CD4-positive, alpha-beta T cell (primary cell): ENCODE data around the gene SNTG2. TPM values are rescaled to one million over a fixed set of nuclear protein-coding genes. Genes with fewer than 3 reads are reported as not detected.
A peak's percentile ranks its signal among the peaks of the same experiment; 100 is the strongest.
"Not testable (repeated sequence)": the region's sequence is repeated elsewhere in the genome, so short reads cannot be mapped to it uniquely, and the experiment has no call there.

Experiments
- ATAC-seq: fragments of 200-7000 bp; cut with Tn5 transposase; one replicate; pipeline ENCODE4 v1.10.0; 2022; ENCODE audit warnings: mild to moderate bottlenecking; ENCODE audit not compliant: poor library complexity
- CTCF ChIA-PET: fragments of 350-600 bp; sonication (Branson Sonifier 250); formaldehyde crosslinking; loops from one replicate; lab custom pipeline; 2021; ENCODE audit warnings: antibody characterized with exemption, inconsistent platforms; lab: Charles Lee
- POLR2A ChIA-PET: fragments of 350-600 bp; sonication (Branson Sonifier 250); formaldehyde crosslinking; loops from one replicate; lab custom pipeline; 2021; ENCODE audit warnings: antibody characterized with exemption, inconsistent platforms; lab: Charles Lee
- DNase-seq, 14 experiments: peaks; one replicate each; pipeline ENCODE4 v3.0.0-alpha.2; 2013 to 2020; ENCODE audit warnings: mixed read lengths in 2 of 14
- H3K27ac ChIP-seq, 2 donors: one replicate each; pipeline versions ENCODE4 v1.5.1 to v1.7.0; 2013; ENCODE audit warnings: low read length in 2 of 2, low read depth in 1 of 2, mild to moderate bottlenecking in 1 of 2
- H3K27me3 ChIP-seq, 2 experiments: 1 replicate in 1 of 2; 2 replicates in 1 of 2; pipeline versions ENCODE4 v1.6.1 to v1.7.0; 2013; ENCODE audit warnings: low read length in 2 of 2, control low read depth in 1 of 2, mild to moderate bottlenecking in 1 of 2, moderate library complexity in 1 of 2; ENCODE audit not compliant: insufficient read depth in 2 of 2, control insufficient read depth in 1 of 2
- H3K36me3 ChIP-seq: one replicate; pipeline ENCODE4 v1.6.1; 2013; ENCODE audit warnings: low read length, control low read depth; ENCODE audit not compliant: insufficient read depth
- H3K4me1 ChIP-seq: one replicate; pipeline ENCODE4 v1.6.1; 2013; ENCODE audit warnings: low read length, control low read depth; ENCODE audit not compliant: insufficient read depth
- H3K4me3 ChIP-seq: one replicate; pipeline ENCODE4 v1.5.1; 2013; ENCODE audit warnings: mild to moderate bottlenecking, low read length, moderate library complexity
- H3K9me3 ChIP-seq, 2 experiments: 1 replicate in 1 of 2; 2 replicates in 1 of 2; pipeline versions ENCODE4 v1.6.1 to v1.7.0; 2013; ENCODE audit warnings: low read length in 2 of 2, mild to moderate bottlenecking in 2 of 2, control low read depth in 1 of 2, moderate library complexity in 1 of 2; ENCODE audit not compliant: control insufficient read depth in 1 of 2, insufficient read depth in 1 of 2
- H3K27ac Mint-ChIP-seq: one replicate; pipeline ENCODE4 v1.8.0; 2020; ENCODE audit warnings: mixed read lengths
- H3K27me3 Mint-ChIP-seq: one replicate; pipeline ENCODE4 v1.8.0; 2021; ENCODE audit warnings: mixed read lengths
- H3K36me3 Mint-ChIP-seq: one replicate; pipeline ENCODE4 v1.8.0; 2021; ENCODE audit warnings: low read depth, mixed read lengths
- H3K4me1 Mint-ChIP-seq: one replicate; pipeline ENCODE4 v1.8.0; 2021; ENCODE audit warnings: low read depth, mixed read lengths
- H3K4me3 Mint-ChIP-seq: one replicate; pipeline ENCODE4 v1.8.0; 2020; ENCODE audit warnings: mild to moderate bottlenecking, mixed read lengths
- H3K9me3 Mint-ChIP-seq: one replicate; pipeline ENCODE4 v1.8.0; 2020; ENCODE audit warnings: mixed read lengths
- CTCF ChIP-seq: fragments of 200-600 bp; IDR thresholded peaks from one replicate; pipeline ENCODE4 v1.8.0; 2022; ENCODE audit warnings: antibody characterized with exemption, mild to moderate bottlenecking
- intact Hi-C, 2 experiments: fragments of 100-400 bp; cut with DNase I in 1 of 2; cut with micrococcal nuclease in 1 of 2; formaldehyde crosslinking; loops; one replicate each; pipeline versions ENCODE4 v1.15.1 to v1.9.0; 2023 to 2025; cut with DNase I, micrococcal nuclease
- total RNA-seq, 174 experiments: library from RNA in 2 of 174; stranded (reverse) in 2 of 174; gene quantifications; one replicate each; pipeline ENCODE4 v1.2.3 and lab custom pipeline; 2021 to 2026

The SNTG2 gene
- total RNA-seq, 2 experiments from 2014 or later: 1.1 to 1.5 TPM

GRCh38 chr2:907706-908105, 42.9 kb upstream of the SNTG2 start:
- no peaks in the 10 kb centered on the region for H3K9me3 Mint-ChIP-seq
- Histone ChIP-seq H3K4me3 (no peak overlapping the region), H3K27ac (no peak overlapping the region), H3K27me3 (no peaks in the 10 kb centered on the region), H3K4me1 (peaks cover 6% of the 10 kb centered on the region), H3K36me3 (no peaks in the 10 kb centered on the region), H3K9me3 (peaks cover 0 to 9% of the 10 kb centered on the region in 2 experiments)
- TF ChIP-seq CTCF: no peak
- intact Hi-C loops: no loop called here
- peaks cover 6% of the 10 kb centered on the region for H3K27me3 Mint-ChIP-seq
- ChIA-PET CTCF (no interaction called here), POLR2A (no interaction called here)
- H3K36me3 Mint-ChIP-seq: no peaks in the 10 kb centered on the region
- DNase-seq (no peak), ATAC-seq (no peak)
- no peak overlapping the region for H3K27ac Mint-ChIP-seq
- no peak overlapping the region for H3K4me3 Mint-ChIP-seq
- no peaks in the 10 kb centered on the region for H3K4me1 Mint-ChIP-seq

GRCh38 chr2:908568-908967, 42.1 kb upstream of the SNTG2 start:
- no peaks in the 10 kb centered on the region for H3K4me1 Mint-ChIP-seq
- DNase-seq (no peak), ATAC-seq (no peak)
- H3K9me3 Mint-ChIP-seq: no peaks in the 10 kb centered on the region
- no peak overlapping the region for H3K4me3 Mint-ChIP-seq
- CTCF ChIA-PET: no interaction called here
- Histone ChIP-seq H3K4me3 (no peak overlapping the region), H3K27ac (no peak overlapping the region), H3K27me3 (no peaks in the 10 kb centered on the region), H3K36me3 (no peaks in the 10 kb centered on the region), H3K4me1 (peaks cover 6% of the 10 kb centered on the region), H3K9me3 (peaks cover 0 to 9% of the 10 kb centered on the region in 2 experiments)
- no peak for TF ChIP-seq CTCF
- POLR2A ChIA-PET: no interaction called here
- H3K27ac Mint-ChIP-seq: no peak overlapping the region
- no peaks in the 10 kb centered on the region for H3K36me3 Mint-ChIP-seq
- H3K27me3 Mint-ChIP-seq: peaks cover 1% of the 10 kb centered on the region
- intact Hi-C loops: no loop called here

GRCh38 chr2:909764-910379, 40.8 kb upstream of the SNTG2 start:
- H3K27me3 ChIP-seq, H3K36me3 Mint-ChIP-seq, H3K27ac ChIP-seq, H3K9me3 Mint-ChIP-seq, H3K36me3 ChIP-seq, CTCF ChIA-PET, H3K4me1 ChIP-seq, POLR2A ChIA-PET, intact Hi-C loops, H3K27me3 Mint-ChIP-seq, DNase-seq, ATAC-seq, H3K4me3 ChIP-seq, H3K4me1 Mint-ChIP-seq: not testable (repeated sequence)
- Mint-ChIP-seq H3K4me3 (peak overlapping the region; percentile 48), H3K27ac (peak overlapping the region; percentile 27)
- H3K9me3 ChIP-seq: peaks cover 0 to 10% of the 10 kb centered on the region in 2 experiments

- no peaks in the 10 kb centered on the region for H3K36me3 Mint-ChIP-seq
- no peaks in the 10 kb centered on the region for H3K27me3 ChIP-seq
- intact Hi-C loops: no loop called here
- H3K9me3 Mint-ChIP-seq: no peaks in the 10 kb centered on the region
- DNase-seq: no peak
- no peak for ATAC-seq
- H3K4me1 Mint-ChIP-seq: no peaks in the 10 kb centered on the region
- POLR2A ChIA-PET: no interaction called here
- H3K27ac Mint-ChIP-seq: peak overlapping the region; percentile 27
- H3K4me3 ChIP-seq: no peak overlapping the region
- H3K4me3 Mint-ChIP-seq: no peak overlapping the region
- no peak overlapping the region for H3K27ac ChIP-seq
- CTCF ChIA-PET: no interaction called here
- no peaks in the 10 kb centered on the region for H3K27me3 Mint-ChIP-seq
- no peak for TF ChIP-seq CTCF
- H3K4me1 ChIP-seq: peaks cover 6% of the 10 kb centered on the region
- H3K9me3 ChIP-seq: peaks cover 0 to 15% of the 10 kb centered on the region in 2 experiments
- H3K36me3 ChIP-seq: no peaks in the 10 kb centered on the region
Observed at GRCh38 chr2:910698-911097, 40.0 kb upstream of the SNTG2 start.
